ENCODE measurements around the gene CTSW.

The CTSW gene

DNA sequence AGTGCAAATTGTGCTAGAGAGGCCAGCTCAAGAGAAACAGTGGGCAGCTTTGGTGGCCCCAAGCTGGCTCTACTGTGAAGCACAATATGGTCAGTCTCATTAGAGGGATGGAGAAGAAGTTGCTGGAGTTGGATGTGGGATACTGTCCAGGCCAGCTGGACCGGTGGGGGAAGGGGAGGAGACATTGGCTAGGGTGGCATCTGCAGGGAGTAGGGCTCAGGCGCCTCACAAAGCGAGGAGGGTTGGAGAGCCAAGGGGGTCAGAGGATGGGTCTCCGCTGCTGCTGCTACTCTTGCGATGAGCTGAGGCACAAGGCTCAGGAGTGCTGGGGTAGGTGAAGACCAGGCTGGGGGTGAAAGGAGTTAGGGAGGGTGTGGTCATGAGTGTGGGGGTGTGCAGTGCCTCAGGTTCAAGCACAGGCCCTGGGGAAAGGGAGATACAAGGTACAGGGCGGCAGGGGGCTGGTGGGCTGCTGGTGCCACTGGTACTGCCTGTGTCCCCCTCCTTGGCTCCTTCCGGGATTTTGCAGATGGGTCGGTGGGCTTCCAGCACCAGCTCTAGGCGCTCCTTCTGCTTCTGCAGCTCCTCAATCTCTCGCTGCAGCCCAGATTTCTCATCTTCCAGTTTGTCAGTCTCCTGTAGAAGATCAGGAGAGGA, 13.2 kb downstream of the CTSW start:
- no peak for DNase-seq
- no peaks in the 10 kb centered on the region for H3K9me3 ChIP-seq
- H3K36me3 ChIP-seq = no peaks in the 10 kb centered on the region
- H3K27ac ChIP-seq = peak overlapping the region; percentile 93 to 95
- H3K27me3 ChIP-seq = no peaks in the 10 kb centered on the region
- intact Hi-C loops (cut with DNase I; ENCODE audit: low total_unique reads) = no loop called here
- H3K4me1 ChIP-seq = peaks cover 6 to 52% (median 43%) of the 10 kb centered on the region in 4 donors
- TF ChIP-seq, protein P1, sequence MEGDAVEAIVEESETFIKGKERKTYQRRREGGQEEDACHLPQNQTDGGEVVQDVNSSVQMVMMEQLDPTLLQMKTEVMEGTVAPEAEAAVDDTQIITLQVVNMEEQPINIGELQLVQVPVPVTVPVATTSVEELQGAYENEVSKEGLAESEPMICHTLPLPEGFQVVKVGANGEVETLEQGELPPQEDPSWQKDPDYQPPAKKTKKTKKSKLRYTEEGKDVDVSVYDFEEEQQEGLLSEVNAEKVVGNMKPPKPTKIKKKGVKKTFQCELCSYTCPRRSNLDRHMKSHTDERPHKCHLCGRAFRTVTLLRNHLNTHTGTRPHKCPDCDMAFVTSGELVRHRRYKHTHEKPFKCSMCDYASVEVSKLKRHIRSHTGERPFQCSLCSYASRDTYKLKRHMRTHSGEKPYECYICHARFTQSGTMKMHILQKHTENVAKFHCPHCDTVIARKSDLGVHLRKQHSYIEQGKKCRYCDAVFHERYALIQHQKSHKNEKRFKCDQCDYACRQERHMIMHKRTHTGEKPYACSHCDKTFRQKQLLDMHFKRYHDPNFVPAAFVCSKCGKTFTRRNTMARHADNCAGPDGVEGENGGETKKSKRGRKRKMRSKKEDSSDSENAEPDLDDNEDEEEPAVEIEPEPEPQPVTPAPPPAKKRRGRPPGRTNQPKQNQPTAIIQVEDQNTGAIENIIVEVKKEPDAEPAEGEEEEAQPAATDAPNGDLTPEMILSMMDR (IDR thresholded peaks at IDR 0.05) = no peak
- no peak overlapping the region for H3K4me3 ChIP-seq

DNA sequence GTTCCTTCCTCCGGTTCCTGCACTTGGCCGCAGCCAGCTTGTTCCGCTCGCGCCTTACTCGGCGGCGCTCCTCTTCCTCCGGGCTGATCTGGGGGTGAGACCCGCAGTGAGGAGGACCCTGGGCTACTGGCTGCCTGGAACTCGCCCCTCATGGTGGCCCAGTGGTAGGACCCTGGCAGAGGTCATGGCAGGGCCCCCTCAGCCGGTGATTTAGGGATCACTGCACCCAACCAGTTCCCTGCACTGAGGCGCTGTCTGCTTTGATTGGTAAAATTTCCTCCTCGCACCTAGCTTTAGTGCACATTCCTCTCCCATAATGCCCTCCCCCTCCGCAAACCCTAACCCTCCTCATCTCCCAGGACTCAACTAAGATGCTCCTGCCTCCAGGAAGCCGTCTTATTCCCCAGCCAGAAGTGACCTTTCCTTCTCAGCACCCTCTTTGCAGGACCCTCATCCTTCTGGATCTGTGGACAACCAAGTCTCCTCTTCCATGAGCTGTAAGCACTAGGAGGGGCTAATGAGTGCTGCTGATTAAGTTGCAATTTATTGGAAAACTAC, 14.5 kb downstream of the CTSW start:
- no peaks in the 10 kb centered on the region for H3K36me3 ChIP-seq
- peak overlapping the region in 1 of 2 donors; percentile 25 for H3K4me3 ChIP-seq
- intact Hi-C loops (cut with DNase I; ENCODE audit: low total_unique reads) = no loop called here
- no peaks in the 10 kb centered on the region for H3K27me3 ChIP-seq
- peaks cover 6 to 48% (median 40%) of the 10 kb centered on the region in 4 donors for H3K4me1 ChIP-seq
- peak in 1 of 2 donors; percentile 76 for DNase-seq
- H3K9me3 ChIP-seq = no peaks in the 10 kb centered on the region
- H3K27ac ChIP-seq = peak overlapping the region; percentile 93 to 95
- TF ChIP-seq, protein P1 (IDR thresholded peaks at IDR 0.05) = no peak

DNA sequence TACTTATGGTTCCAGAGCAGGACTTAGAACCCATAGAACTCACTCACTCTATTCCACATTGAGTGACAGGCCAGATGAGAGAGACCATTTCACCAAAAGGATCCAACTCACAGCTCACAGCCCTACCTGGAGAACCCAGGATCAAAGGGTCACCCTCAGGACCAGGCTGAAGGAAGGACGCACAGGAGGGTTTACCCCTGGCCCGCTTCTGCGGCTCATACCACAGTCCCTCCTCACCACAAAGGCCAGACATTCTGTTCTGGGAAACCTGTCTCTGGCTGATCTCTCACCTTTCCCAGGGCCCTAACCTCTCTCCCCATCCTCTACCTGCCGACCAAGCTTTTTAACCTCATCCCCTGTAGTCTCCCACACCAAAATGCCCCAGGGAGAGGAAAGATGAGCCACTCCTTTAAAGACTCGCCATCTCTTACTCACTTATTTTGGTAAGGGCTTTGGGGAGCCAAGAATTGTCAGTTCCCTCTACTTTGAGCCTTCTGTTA, 15.9 kb downstream of the CTSW start:
- DNase-seq = no peak
- Histone ChIP-seq H3K27me3 (no peaks in the 10 kb centered on the region), H3K27ac (no peak overlapping the region), H3K36me3 (no peaks in the 10 kb centered on the region), H3K4me1 (peaks cover 6 to 46% (median 41%) of the 10 kb centered on the region in 4 donors), H3K4me3 (no peak overlapping the region), H3K9me3 (no peaks in the 10 kb centered on the region)
- TF ChIP-seq, protein P1 (IDR thresholded peaks at IDR 0.05) = no peak
- intact Hi-C loops (cut with DNase I; ENCODE audit: low total_unique reads) = no loop called here

DNA sequence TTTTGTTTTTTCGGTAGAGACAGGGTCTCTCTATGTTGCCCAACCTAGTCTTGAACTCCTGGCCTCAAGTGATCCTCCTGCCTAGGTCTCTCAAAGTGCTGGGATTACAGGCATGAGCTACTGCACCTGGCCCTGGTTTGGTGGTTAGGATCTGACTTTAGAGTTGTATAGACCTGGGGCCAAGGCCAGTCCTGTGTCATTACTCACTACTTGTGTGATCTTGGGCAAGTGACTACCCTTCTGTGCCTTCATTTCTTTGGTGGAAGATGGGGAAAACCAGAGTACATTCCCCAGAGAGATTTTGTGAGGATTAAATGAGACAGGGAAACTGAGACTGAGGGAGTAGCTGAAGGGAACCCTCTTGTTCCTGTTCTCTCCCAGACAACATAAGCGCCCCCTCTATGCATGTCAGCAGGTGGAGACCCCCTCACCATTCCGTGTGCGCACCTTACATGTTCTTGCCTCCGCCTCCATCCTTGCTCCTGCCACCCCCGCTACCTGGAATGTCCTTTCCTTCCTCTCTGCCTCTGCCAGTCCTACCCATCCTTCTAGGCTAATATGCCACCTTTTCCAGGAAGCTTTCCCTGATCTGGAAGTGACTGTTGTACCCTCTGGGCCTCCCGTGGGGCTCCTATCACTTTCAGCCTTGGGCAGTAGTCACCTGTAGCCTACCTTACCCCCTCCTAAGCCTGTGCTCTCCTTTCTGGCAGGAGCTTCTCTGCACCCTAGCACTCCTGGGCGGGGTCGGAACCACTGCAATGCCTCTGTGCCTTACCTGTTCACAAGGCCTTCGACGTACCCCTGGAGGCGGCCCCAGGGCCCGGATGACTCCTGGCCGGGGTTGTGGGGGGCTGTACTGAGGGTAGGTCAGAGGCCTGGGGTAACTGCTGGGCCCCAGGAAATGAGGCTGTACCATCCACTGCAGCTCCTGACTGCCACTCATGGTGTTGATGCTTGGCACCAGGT, 16.7 kb downstream of the CTSW start:
- intact Hi-C loops (cut with DNase I; ENCODE audit: low total_unique reads) = no loop called here
- no peak overlapping the region for H3K27ac ChIP-seq
- H3K4me3 ChIP-seq = no peak overlapping the region
- TF ChIP-seq, protein P1 (IDR thresholded peaks at IDR 0.05) = no peak
- H3K27me3 ChIP-seq = no peaks in the 10 kb centered on the region
- H3K4me1 ChIP-seq = peaks cover 6 to 46% (median 41%) of the 10 kb centered on the region in 4 donors
- H3K9me3 ChIP-seq = no peaks in the 10 kb centered on the region
- no peaks in the 10 kb centered on the region for H3K36me3 ChIP-seq
- no peak for DNase-seq

DNA sequence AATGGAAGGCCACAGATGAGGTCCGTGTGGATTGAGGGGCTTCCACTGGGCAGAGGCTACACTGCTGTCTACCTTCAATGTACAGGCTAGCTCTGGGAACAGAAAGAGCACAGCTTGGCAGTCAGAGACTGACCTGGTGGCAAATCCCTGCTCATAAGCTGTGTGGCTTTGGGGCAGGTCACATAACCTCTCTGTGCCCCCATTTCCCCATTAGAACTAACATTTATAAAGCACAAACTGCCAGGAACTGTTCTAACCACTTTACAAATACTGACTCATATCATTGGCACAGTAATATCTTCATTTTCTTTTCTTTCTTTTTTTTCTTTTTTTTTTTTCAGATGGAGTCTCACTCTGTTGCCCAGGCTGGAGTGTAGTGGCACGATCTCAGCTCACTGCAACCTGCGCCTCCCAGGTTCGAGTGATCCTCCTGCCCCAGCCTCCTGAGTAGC, 17.4 kb downstream of the CTSW start:
- no peaks in the 10 kb centered on the region for H3K36me3 ChIP-seq
- TF ChIP-seq, protein P1 (IDR thresholded peaks at IDR 0.05) = no peak
- H3K4me1 ChIP-seq = peaks cover 3 to 38% (median 34%) of the 10 kb centered on the region in 4 donors
- no peak overlapping the region for H3K4me3 ChIP-seq
- no peak overlapping the region for H3K27ac ChIP-seq
- H3K9me3 ChIP-seq = no peaks in the 10 kb centered on the region
- no peak for DNase-seq
- no peaks in the 10 kb centered on the region for H3K27me3 ChIP-seq
- intact Hi-C loops (cut with DNase I; ENCODE audit: low total_unique reads) = no loop called here

All from tibial artery (tissue), 4 donors.